T-helper 2 cell treated with Interferon-gamma antibody and Interleukin-4, amounts not matched to agents 100 ng/mL and 5 ng/mL, for 36 hours (primary cell): ENCODE data around the gene SPTBN4. TPM values are rescaled to one million over a fixed set of nuclear protein-coding genes. Genes with fewer than 3 reads are reported as not detected.
"Not testable (repeated sequence)": the region's sequence is repeated elsewhere in the genome, so short reads cannot be mapped to it uniquely, and the experiment has no call there.

Experiments used
- intact Hi-C: fragments of 100-400 bp; cut with micrococcal nuclease; formaldehyde crosslinking; loops from one replicate; pipeline ENCODE4 v1.15.1; 2023
- total RNA-seq: library from RNA; stranded (reverse); gene quantifications from 2 replicates; pipeline ENCODE4 v1.2.3, GENCODE V29; 2022

SPTBN4 gene
- total RNA-seq, 1 donor from 2014 or later = 0.57 TPM

DNA sequence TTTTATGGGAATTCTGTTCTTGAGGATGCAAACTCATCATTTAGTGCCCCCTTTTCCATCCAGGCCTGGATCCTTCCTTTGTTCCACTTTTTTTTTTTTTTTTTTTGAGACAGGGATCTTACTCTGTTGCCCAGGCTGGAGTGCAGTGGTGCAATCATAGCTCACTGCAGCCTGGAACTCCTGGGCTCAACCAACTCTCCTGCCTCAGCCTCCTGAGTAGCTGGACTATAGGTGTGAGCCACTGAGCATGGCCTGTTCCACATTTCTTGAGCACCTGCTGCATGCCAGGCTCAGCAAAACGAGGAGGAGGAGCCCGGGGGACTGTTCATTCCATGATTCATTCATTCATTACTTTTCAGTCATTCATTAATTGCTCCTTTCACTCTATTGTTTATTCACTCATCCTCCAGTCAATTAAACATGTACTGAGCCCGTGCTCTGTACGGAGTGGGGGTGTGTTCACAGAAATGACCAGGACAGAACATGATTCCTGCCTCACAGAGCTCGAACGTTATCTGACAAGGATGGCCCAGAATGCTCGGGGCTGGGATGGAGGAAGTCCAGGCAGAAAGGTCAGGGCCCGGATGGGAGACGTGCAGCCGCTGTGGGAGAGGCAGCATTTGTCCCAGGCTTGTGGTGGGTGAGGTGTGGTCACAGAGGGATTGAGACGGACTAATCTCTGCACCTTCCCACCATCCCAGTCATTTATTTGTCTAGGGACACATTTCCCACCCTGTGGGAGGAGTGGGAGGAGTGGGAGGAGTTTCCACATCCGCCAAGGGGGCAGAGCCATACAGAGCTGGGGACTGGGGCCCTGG, 58.6 kb downstream of the SPTBN4 start:
- intact Hi-C loops = loop anchor here (10.0 kb wide), 1 partner anchor 221 kb away; no protein-coding TSS in a partner anchor

- intact Hi-C loops = loop anchor here (2.0 to 10.0 kb wide), 3 partner anchors 49 to 223 kb away; partner anchors contain the start of gene SHKBP1
Measured at GRCh38 chr19:40528078-40528477, 61.3 kb downstream of the SPTBN4 start.

GRCh38 chr19:40528533-40529092, 61.8 kb downstream of the SPTBN4 start:
- intact Hi-C loops = loop anchor here (1.0 to 10.0 kb wide), 4 partner anchors 48 to 224 kb away; partner anchors contain the start of genes BLVRB and SHKBP1

GRCh38 chr19:40529093-40529954, 62.5 kb downstream of the SPTBN4 start:
- intact Hi-C loops = loop anchor here (1.0 to 10.0 kb wide), 4 partner anchors 47 to 225 kb away; partner anchors contain the start of genes BLVRB and SHKBP1

DNA sequence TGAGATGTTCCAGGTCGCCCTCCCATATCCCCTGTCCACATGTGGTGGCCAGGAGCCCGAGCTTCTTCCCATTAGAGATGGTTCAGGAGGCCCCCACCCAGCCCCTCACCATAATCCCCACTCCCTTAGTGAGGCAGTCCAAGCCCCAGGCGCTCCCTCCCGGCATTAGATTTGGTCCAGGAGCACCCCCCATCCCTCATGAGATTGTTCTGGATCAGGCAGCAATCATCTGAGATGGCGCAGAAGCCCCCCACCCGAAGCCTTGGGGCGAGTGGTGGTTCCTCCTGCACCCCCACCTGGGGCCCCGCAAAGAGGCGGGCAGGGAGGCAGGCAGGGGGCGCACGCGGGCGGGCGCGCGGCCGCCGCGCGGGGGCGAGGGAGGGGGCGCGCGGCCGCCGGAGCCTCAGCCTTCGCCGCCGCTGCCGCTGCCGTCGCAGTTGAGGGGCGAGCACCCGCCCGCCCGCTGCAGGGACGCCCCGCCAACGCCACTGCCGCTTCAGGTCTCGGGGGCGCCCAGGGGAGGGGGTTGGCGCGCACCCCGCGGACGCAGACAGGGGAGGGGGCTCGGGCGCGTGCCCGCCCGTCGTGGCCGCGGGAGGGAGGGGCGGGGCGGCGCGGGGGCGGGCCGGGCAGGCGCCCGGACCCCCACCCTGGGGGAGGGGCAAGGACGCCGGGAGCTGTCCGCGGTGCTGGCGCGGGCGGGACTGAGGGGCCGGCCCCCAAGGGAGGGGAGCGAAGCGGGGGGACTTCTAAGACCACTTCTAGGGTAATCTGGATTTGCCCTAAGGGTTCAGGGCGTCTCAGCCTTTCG, 63.5 kb downstream of the SPTBN4 start:
- intact Hi-C loops = no loop called here

- intact Hi-C loops = no loop called here
Measured at GRCh38 chr19:40533508-40533907, 66.7 kb downstream of the SPTBN4 start.

DNA sequence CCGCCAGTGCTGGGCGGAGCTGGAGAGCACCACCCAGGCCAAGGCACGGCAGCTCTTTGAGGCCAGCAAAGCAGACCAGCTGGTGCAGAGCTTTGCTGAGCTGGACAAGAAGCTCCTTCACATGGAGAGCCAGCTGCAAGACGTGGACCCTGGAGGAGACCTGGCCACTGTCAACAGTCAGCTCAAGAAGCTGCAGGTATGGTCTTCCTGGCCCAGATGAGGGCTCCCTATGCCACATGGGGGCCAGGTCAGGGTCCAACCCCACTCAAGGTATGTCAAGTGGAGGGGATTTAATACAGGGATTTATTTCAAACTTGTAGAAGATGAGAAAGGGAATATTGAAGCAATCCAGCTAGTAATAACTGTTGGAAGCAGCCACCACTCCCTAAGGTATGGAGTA, 67.3 kb downstream of the SPTBN4 start:
- intact Hi-C loops = no loop called here

GRCh38 chr19:40539070-40539469, 72.3 kb downstream of the SPTBN4 start:
- intact Hi-C loops = no loop called here

GRCh38 chr19:40542202-40542859, 75.5 kb downstream of the SPTBN4 start:
- intact Hi-C loops = no loop called here

DNA sequence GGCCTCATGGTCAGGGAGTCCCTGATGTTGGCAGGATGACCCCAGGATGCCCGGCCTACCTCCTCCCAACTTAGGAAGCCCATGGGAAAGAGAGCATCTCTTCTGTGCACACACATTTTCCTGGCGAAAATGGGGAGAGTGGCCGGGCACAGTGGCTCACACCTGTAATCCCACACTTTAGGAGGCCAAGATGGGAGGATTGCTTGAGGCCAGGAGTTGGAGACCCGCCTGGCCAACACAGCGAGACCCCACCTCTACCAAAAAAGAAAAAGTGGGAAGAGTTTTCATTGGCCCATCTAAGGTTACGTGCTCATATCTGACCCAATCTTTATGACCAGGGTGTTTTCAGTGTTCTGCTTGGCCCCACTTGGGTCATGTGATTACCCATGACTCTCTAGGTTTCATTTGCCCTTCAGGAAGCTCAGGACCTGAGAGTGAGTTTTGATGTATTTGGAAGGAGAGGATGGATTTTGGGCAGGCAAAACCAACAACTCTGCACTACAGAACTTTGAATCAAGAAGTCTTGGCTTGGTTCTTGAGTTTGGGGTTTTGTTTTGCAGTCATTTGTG, 76.3 kb downstream of the SPTBN4 start:
- intact Hi-C loops = no loop called here

GRCh38 chr19:40546153-40546841, 79.5 kb downstream of the SPTBN4 start:
- intact Hi-C loops = not testable (repeated sequence)

DNA sequence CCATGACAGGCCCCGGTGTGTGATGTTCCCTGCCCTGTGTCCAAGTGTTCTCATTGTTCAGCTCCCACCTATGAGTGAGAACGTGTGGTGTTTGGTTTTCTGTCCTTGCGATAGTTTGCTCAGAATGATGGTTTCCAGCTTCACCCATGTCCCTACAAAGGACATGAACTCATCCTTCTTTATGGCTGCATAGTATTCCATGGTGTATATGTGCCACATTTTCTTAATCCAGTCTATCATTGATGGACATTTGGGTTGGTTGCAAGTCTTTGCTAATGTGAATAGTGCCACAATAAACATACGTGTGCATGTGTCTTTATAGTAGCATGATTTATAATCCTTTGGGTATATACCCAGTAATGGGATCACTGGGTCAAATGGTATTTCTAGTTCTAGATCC, 80.4 kb downstream of the SPTBN4 start:
- intact Hi-C loops = not testable (repeated sequence)

DNA sequence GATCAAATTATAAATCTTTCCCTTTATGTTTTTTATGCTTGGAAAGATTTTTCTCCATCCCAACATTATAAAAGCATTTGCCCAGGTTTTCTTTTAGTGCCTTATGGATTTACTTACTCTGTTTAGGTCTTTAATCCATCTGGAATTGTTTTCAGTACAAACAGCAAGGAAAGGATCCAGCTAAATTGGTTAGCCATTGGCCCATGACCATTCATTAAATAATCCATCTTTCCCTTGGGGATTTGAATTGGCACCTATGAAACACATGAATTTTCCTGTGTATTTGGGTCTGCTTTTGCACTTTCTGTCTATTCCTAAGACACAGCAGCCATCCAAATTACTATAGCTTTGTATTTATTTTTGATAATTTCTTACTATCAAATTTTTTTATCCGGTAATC, 81.0 kb downstream of the SPTBN4 start:
- intact Hi-C loops = no loop called here

DNA sequence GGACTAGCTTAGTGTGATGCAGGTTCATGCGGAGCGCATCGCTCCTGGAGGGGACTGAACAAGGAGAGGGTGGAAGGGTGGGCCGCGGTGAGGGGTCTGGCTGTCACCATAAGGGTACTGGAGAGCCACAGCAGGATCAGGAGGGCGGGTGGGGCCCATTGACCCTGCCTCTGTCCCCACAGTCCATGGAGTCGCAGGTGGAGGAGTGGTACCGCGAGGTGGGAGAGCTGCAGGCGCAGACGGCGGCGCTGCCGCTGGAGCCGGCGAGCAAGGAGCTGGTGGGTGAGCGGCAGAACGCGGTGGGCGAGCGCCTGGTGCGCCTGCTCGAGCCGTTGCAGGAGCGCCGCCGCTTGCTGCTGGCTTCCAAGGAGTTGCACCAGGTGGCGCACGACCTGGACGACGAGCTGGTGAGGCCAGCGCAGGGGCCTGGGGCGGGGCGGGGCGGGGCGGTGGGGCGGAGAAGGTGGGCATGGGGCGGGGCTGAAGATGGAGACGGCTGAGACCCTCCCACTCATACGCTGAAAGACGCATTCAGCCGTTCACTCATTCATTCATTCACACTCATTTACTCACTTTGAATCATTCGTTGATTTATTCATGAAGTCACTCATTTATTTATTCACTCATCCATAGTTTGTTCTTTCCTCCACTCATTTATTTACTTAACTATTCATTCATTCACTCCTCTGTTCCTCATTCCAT, 82.4 kb downstream of the SPTBN4 start:
- intact Hi-C loops = loop anchor here (1.0 kb wide), 1 partner anchor 49 kb away; no protein-coding TSS in a partner anchor

GRCh38 chr19:40550951-40551350, 84.2 kb downstream of the SPTBN4 start:
- intact Hi-C loops = no loop called here

DNA sequence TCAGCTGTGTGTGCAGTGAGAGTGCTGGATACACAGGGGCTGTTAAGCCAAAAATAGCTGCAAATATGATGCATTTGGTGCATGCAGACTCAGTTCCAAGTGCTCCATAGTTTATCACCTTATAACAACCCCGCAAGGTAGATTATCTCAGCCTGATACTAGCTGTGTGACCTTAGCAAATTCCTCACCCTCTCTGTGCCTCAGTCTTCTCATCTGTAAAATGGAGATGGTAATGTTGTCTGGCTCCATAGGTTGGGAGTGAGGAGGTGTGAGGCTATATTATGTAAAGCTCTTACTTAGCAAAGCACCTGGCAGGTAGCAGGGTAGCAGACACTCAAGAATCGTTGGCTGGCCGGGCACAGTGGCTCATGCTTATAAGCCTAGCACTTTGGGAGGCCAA, 86.0 kb downstream of the SPTBN4 start:
- intact Hi-C loops = no loop called here

DNA sequence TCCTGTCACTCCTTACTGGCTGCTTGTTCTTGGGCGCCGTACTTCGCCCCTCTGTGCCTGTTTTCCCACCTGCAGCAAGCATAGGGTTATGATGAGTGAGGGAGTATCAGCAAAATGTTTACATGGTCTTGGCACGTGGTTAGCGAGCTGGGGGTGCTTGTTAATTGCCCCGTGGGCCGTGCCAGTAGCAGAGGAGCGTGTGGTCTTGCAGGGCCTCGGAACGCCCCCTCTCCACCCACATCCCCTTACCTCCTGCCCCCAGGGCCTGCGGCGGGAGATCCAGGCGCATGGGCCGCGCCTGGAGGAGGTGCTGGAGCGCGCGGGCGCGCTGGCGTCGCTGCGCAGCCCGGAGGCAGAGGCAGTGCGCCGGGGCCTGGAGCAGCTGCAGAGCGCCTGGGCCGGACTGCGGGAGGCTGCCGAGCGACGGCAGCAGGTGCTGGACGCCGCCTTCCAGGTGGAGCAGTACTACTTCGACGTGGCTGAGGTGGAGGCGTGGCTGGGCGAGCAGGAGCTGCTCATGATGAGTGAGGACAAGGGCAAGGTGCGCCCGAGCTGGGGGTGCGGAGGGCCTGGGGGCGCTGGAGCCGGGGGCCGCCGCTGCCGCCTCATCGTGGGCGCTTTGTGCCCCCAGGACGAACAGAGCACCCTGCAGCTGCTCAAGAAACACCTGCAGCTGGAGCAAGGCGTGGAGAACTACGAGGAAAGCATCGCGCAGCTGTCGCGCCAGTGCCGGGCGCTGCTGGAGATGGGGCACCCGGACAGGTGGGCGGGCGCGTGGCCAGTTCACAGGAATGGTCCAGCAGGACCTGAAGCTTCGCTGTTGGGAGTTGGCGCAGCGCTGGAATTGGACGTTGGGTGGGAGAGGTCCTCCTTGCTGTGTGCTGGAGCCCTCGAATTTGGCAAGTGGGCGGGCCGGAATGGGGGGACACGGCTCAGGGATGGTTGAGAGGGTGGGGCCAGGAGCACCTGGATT, 87.4 kb downstream of the SPTBN4 start:
- intact Hi-C loops = no loop called here
